Mesodermal cell (in vitro differentiated cells): ENCODE measurements around the gene ELF5.

Experiments
- H3K27ac ChIP-seq: 2 replicates; pipeline ENCODE4 v1.7.0; 2013; ENCODE audit warnings: mild to moderate bottlenecking, low read depth, low read length, moderate library complexity; ENCODE audit not compliant: severe bottlenecking
- H3K36me3 ChIP-seq: 2 replicates; pipeline ENCODE4 v1.7.1; 2013; ENCODE audit warnings: mild to moderate bottlenecking, low read length, moderate library complexity; ENCODE audit not compliant: control insufficient read depth, insufficient read depth
- H3K4me1 ChIP-seq: one replicate; pipeline ENCODE4 v1.7.1; 2013; ENCODE audit warnings: mild to moderate bottlenecking, low read length; ENCODE audit not compliant: insufficient read depth, control insufficient read depth, poor library complexity, severe bottlenecking
- H3K4me3 ChIP-seq: 2 replicates; pipeline ENCODE4 v1.7.0; 2013; ENCODE audit warnings: low read length, control low read depth, mild to moderate bottlenecking; ENCODE audit not compliant: insufficient read depth, poor library complexity, severe bottlenecking; ENCODE audit errors: extremely low read depth
- H3K9me3 ChIP-seq: 2 replicates; pipeline ENCODE4 v1.7.1; 2013; ENCODE audit warnings: mild to moderate bottlenecking, low read length, moderate library complexity; ENCODE audit not compliant: control insufficient read depth
- WGBS, 2 experiments: methylation state at CpG; one replicate each; pipeline ENCODE4 v1.1.5; 2013; ENCODE audit warnings: missing lambda C conversion rate in 2 of 2; ENCODE audit not compliant: insufficient coverage in 2 of 2; 5-methylcytosine and 5-hydroxymethylcytosine counted together

The ELF5 gene

GRCh38 chr11:34438529-34439507 is 74.8 kb downstream of the ELF5 start, which contains the start of gene CAT:
Gene CAT, plus strand, starts transcription at chr11:34438934. Its CDS starts 80 bp downstream, at chr11:34439014.
- H3K4me1 ChIP-seq: no peaks in the 10 kb centered on the region
- 90 to 91% methylated on average over 56 to 61 of the region's 62 CpGs for WGBS, 2 experiments
- no peaks in the 10 kb centered on the region for H3K36me3 ChIP-seq
- H3K4me3 ChIP-seq: peak within 1 kb of the TSS; percentile 22
- H3K27ac ChIP-seq: no peak within 1 kb of the TSS
- no peaks in the 10 kb centered on the region for H3K9me3 ChIP-seq

GRCh38 chr11:34437224-34438125 is 76.1 kb downstream of the ELF5 start:
- Histone ChIP-seq H3K4me3 (no peak overlapping the region), H3K36me3 (no peaks in the 10 kb centered on the region)

DNA sequence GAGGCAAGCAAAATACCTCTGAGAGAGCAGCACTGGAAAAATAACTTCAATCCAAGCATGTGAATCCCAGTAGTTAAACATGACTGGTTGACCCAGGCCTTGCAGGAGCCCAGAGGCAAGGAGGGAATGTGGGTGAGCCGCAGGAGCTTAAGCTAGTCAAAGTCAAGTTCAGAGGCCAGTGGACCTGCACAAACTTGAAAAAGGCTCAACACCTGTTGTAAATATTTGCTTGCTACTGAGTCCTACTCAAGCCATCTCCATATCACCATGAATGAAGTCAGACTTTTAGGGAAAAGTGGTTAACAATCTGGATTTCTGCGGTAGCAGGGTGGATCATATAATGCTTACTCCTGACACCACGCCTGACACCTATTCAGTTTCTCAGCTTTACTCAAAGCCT is 79.7 kb downstream of the ELF5 start:
- Histone ChIP-seq H3K9me3 (no peaks in the 10 kb centered on the region), H3K36me3 (no peaks in the 10 kb centered on the region), H3K27ac (no peak overlapping the region), H3K4me3 (no peak overlapping the region), H3K4me1 (no peaks in the 10 kb centered on the region)
- WGBS, 2 experiments: 96 to 97% methylated on average over 2 to 3 of the region's 3 CpGs

More at GRCh38 chr11:34437224-34438125, 76.1 kb downstream of the ELF5 start:
- H3K27ac ChIP-seq: no peak overlapping the region
- H3K4me1 ChIP-seq: no peaks in the 10 kb centered on the region
- no CpG with 5 or more reads among the region's 2 CpGs for WGBS, 2 experiments
- H3K9me3 ChIP-seq: no peaks in the 10 kb centered on the region

DNA sequence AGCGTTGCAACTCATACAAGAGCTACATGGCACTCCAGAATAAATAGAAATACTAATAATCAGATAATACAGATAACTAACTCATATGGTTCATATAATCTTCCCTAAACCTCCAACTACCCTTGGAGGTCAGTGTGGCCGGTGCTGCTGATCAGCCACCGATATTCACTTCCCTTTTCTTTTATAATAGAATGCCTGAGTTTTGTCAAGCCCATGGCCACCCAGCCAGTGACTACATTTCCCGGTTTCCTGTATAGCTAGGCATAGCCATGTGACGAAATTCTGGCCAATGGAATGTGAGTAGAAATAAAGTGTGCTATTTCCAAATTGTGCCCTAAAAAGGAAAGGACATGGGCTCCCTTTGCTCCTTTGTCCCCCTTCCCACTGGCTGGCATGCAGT is 80.8 kb downstream of the ELF5 start:
- Histone ChIP-seq H3K27ac (no peak overlapping the region), H3K4me3 (no peak overlapping the region), H3K36me3 (no peaks in the 10 kb centered on the region), H3K4me1 (no peaks in the 10 kb centered on the region), H3K9me3 (no peaks in the 10 kb centered on the region)
- WGBS, 2 experiments: 79 to 81% methylated on average over 4 to 5 of the region's 5 CpGs

GRCh38 chr11:34431979-34432378 is 81.6 kb downstream of the ELF5 start:
- H3K4me1 ChIP-seq: peaks cover 3% of the 10 kb centered on the region
- no peaks in the 10 kb centered on the region for H3K36me3 ChIP-seq
- H3K27ac ChIP-seq: no peak overlapping the region
- 100% methylated on average over 3 of the region's 4 CpGs; no CpG with 5 or more reads in 1 of the 2 experiments for WGBS, 2 experiments
- no peaks in the 10 kb centered on the region for H3K9me3 ChIP-seq
- H3K4me3 ChIP-seq: no peak overlapping the region
